Upper lobe of left lung (tissue), 6 donors: ENCODE results near the gene FMNL2. TPM values are rescaled to one million over a fixed set of nuclear protein-coding genes. Genes with fewer than 3 reads are reported as not detected.

Experiments used
- ATAC-seq, 2 donors: fragments of 200-7000 bp; cut with Tn5 transposase; one replicate each; pipeline ENCODE4 v1.9.1; 2022; ENCODE audit warnings: mild to moderate bottlenecking in 2 of 2, moderate library complexity in 2 of 2; ENCODE audit not compliant: low FRiP score in 2 of 2
- DNase-seq, 2 donors: peaks; one replicate each; pipeline ENCODE4 v3.0.0-alpha.2; 2019 to 2020
- H3K27ac ChIP-seq, 4 donors: fragments of 200-600 bp; sonication (generic); one replicate each; pipeline ENCODE4 v1.5.1; 2016 to 2019
- H3K27me3 ChIP-seq, 4 donors: fragments of 200-600 bp; sonication (generic); one replicate each; pipeline ENCODE4 v1.5.1; 2017 to 2019
- H3K36me3 ChIP-seq, 4 donors: fragments of 200-600 bp; sonication (generic); one replicate each; pipeline ENCODE4 v1.5.1; 2016 to 2019
- H3K4me1 ChIP-seq, 4 donors: fragments of 200-600 bp; sonication (generic); one replicate each; pipeline ENCODE4 v1.5.1; 2018 to 2019
- H3K4me3 ChIP-seq, 4 donors: fragments of 200-600 bp; sonication (generic); one replicate each; pipeline ENCODE4 v1.5.1; 2017 to 2019; ENCODE audit warnings: mild to moderate bottlenecking in 2 of 4, moderate library complexity in 1 of 4
- H3K9me3 ChIP-seq, 4 donors: fragments of 200-600 bp; sonication (generic); one replicate each; pipeline ENCODE4 v1.5.1; 2018 to 2019
- CTCF ChIP-seq, 6 experiments: fragments of 450-650 bp in 4 of 6; fragments of 200-600 bp in 2 of 6; sonication (generic) in 2 of 6; IDR thresholded peaks; one replicate each; pipeline ENCODE4 v1.5.1; 2016 to 2019; ENCODE audit warnings: antibody characterized with exemption in 6 of 6
- EP300 ChIP-seq, 4 donors: sonication (generic); formaldehyde crosslinking; IDR thresholded peaks; one replicate each; pipeline ENCODE4 v1.5.1; 2017; ENCODE audit warnings: antibody characterized with exemption in 4 of 4, control low read depth in 2 of 4
- POLR2A ChIP-seq, 4 donors: fragments of 450-650 bp; IDR thresholded peaks; one replicate each; pipeline ENCODE4 v1.5.1; 2016 to 2017; ENCODE audit warnings: antibody characterized with exemption in 4 of 4, mild to moderate bottlenecking in 2 of 4
- POLR2AphosphoS5 ChIP-seq, 2 donors: sonication (generic); formaldehyde crosslinking; IDR thresholded peaks; one replicate each; pipeline ENCODE4 v1.5.1; 2017; ENCODE audit warnings: antibody characterized with exemption in 2 of 2
- WGBS, 2 donors: methylation state at CpG; one replicate each; pipeline ENCODE4 v1.1.5; 2017 to 2018; 5-methylcytosine and 5-hydroxymethylcytosine counted together
- total RNA-seq, 6 donors: library from RNA; depleted of rRNA in 4 of 6; stranded (reverse); fragments of >200 nt in 4 of 6; gene quantifications; one replicate each; pipeline versions ENCODE4 v1.1.0 to v1.2.1, GENCODE V29; 2016 to 2021
- donor health status: DM: no; HTN: no; CAD: no; lungs with moderate emphysema.
- donor health status: DM: no; HTN: yes; CAD: no; lungs with severe emphysema.

Gene FMNL2
- total RNA-seq, result 100 to 1,000 TPM in 1 of 6 donors, 10 to 100 TPM in 5; 49.9 to 160 (median 66.9) TPM

DNA sequence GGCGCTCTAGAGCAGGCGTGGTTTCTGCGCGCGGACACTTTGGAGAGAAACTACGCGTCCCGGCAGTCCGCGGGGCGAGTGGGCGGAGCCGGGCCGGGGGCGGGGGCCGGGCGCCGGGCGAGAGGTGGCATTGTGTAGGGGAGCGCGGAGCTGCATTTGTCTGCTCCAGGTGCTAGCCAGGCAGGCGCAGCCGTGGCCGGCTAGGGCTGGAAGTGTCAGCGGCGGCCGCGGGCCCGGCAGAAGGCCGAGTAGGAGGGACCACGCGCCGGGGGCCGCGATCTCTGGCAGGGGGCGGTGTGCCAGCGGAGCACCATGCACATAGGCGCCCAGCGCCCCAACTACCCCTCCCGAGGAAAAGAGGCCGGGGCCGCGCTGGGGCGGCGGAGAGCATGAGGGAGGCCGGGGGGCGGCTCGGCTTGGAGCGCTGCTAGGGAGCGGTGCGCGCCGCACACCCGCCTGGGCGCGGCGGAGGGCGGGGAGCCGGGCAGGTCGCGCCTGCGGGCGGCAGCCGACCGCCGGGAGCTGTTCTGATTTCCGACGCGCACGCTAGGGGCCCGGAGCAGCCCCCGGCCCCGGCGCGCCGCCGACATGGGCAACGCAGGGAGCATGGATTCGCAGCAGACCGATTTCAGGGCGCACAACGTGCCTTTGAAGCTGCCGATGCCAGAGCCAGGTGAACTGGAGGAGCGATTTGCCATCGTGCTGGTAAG is at the start of gene FMNL2:
FMNL2 (plus strand) TSS at position 159 of the 710 bp plus-strand sequence.
- H3K4me3 ChIP-seq, result peak within 1 kb of the TSS; percentile 59 to 97 (median 84)
- DNase-seq (peak; percentile 89 to 96), ATAC-seq (peak; percentile 90 to 93)
- TF ChIP-seq POLR2AphosphoS5 (IDR thresholded peaks at IDR 0.05) (peak in 1 of 2 donors; percentile 88), CTCF (IDR thresholded peaks at IDR 0.05) (peak in 2 of 6 experiments; percentile 4 to 21), POLR2A (IDR thresholded peaks at IDR 0.05) (peak in 3 of 4 donors; percentile 40 to 89 (median 52)), EP300 (IDR thresholded peaks at IDR 0.05) (no peak)
- H3K36me3 ChIP-seq, result no peaks in the 10 kb centered on the region
- H3K27me3 ChIP-seq, result no peaks in the 10 kb centered on the region
- 0 to 1% methylated on average over 26 to 27 of the region's 85 CpGs for WGBS, 2 donors
- no peaks in the 10 kb centered on the region for H3K9me3 ChIP-seq
- H3K4me1 ChIP-seq, result peaks cover 6 to 35% (median 20%) of the 10 kb centered on the region in 4 donors
- peak within 1 kb of the TSS; percentile 64 to 92 (median 85) for H3K27ac ChIP-seq

- TF ChIP-seq EP300 (IDR thresholded peaks at IDR 0.05) (no peak), POLR2AphosphoS5 (IDR thresholded peaks at IDR 0.05) (no peak), CTCF (IDR thresholded peaks at IDR 0.05) (no peak), POLR2A (IDR thresholded peaks at IDR 0.05) (no peak)
- no peaks in the 10 kb centered on the region for H3K27me3 ChIP-seq
- ATAC-seq (no peak), DNase-seq (no peak)
- no peak overlapping the region for H3K4me3 ChIP-seq
- no peaks in the 10 kb centered on the region for H3K4me1 ChIP-seq
- H3K27ac ChIP-seq, result no peak overlapping the region
- H3K36me3 ChIP-seq, result no peaks in the 10 kb centered on the region
- no peaks in the 10 kb centered on the region for H3K9me3 ChIP-seq
Measured at GRCh38 chr2:152292991-152293390, 42.0 kb upstream of the FMNL2 start.

DNA sequence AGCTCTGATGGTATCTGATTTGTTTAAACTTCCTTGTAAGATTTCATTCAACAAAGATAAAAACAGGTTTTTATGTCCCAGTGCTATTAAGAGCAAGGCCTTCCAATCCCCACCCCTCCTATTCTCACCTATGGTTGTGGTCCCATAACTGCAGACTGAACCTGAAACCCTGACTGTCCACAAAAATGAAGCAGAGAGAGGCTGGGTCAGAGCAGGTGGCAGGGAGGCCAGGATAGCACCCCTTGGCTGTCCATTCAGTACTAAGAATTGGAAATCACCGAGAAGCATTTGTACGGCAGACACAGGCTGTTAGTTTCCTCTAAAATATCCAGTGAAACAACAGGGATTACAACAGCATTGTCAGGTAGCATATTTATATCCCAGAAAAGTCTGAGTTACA is 37.3 kb upstream of the FMNL2 start:
- WGBS, 2 donors, result 93 to 96% methylated on average over 2 of the region's 2 CpGs

DNA sequence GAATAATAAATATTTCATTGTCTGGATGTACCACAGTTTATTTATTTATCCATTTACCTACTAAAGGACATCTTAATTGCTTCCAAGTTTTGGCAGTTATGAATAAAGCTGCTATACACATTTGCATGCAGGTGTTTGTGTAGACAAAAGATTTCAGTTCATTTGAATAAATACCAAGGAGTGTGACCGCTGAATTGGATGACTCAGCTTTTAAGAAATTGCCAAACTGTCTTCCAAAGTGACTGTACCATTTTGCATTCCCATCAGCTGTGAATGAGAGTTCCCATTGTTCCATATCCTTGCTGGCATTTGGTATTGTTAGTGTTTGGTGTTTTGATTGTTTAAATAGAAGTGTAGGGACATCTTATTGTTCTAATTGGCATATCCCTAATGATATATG is 36.2 kb upstream of the FMNL2 start:
- Histone ChIP-seq H3K4me1 (no peaks in the 10 kb centered on the region), H3K27me3 (no peaks in the 10 kb centered on the region), H3K9me3 (no peaks in the 10 kb centered on the region), H3K4me3 (no peak overlapping the region), H3K36me3 (no peaks in the 10 kb centered on the region), H3K27ac (no peak overlapping the region)
- 45 to 62% methylated on average over 1 of the region's 1 CpG for WGBS, 2 donors
- ATAC-seq, result no peak
- TF ChIP-seq CTCF (IDR thresholded peaks at IDR 0.05) (no peak), POLR2A (IDR thresholded peaks at IDR 0.05) (no peak), POLR2AphosphoS5 (IDR thresholded peaks at IDR 0.05) (no peak), EP300 (IDR thresholded peaks at IDR 0.05) (no peak)
- DNase-seq, result no peak

More for the DNA sequence above, 37.3 kb upstream of the FMNL2 start:
- no peak for TF ChIP-seq POLR2AphosphoS5 (IDR thresholded peaks at IDR 0.05)
- TF ChIP-seq POLR2A (IDR thresholded peaks at IDR 0.05), result no peak
- no peak for TF ChIP-seq EP300 (IDR thresholded peaks at IDR 0.05)
- no peak for TF ChIP-seq CTCF (IDR thresholded peaks at IDR 0.05)
- H3K4me3 ChIP-seq, result no peak overlapping the region
- H3K36me3 ChIP-seq, result no peaks in the 10 kb centered on the region
- H3K4me1 ChIP-seq, result no peaks in the 10 kb centered on the region
- no peaks in the 10 kb centered on the region for H3K27me3 ChIP-seq
- ATAC-seq (no peak), DNase-seq (no peak)
- H3K9me3 ChIP-seq, result no peaks in the 10 kb centered on the region
- no peak overlapping the region for H3K27ac ChIP-seq

DNA sequence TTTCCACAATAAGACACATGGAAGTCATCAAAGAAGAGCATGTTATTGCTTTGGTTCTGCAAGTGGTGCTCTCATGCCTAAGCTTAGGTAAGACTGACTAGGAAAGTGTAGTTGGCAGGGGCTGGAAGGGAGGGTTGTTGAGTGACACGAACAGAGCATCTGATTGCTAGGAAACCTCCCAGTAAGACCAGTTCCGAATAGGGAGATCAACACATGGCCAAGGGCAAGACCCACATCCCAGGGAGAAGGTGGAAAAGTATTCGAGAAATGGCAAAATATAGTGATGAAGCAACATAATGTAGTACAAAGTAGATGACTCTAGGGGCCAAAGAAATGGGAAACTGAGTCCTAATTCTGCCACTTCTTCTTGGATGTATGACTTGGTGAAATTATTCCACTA is 33.8 kb upstream of the FMNL2 start:
- Histone ChIP-seq H3K36me3 (no peaks in the 10 kb centered on the region), H3K4me3 (no peak overlapping the region), H3K9me3 (no peaks in the 10 kb centered on the region), H3K27me3 (no peaks in the 10 kb centered on the region), H3K4me1 (no peaks in the 10 kb centered on the region), H3K27ac (no peak overlapping the region)
- DNase-seq, result no peak
- WGBS, 2 donors, result 86 to 93% methylated on average over 3 of the region's 3 CpGs
- TF ChIP-seq POLR2AphosphoS5 (IDR thresholded peaks at IDR 0.05) (no peak), EP300 (IDR thresholded peaks at IDR 0.05) (no peak), POLR2A (IDR thresholded peaks at IDR 0.05) (no peak), CTCF (IDR thresholded peaks at IDR 0.05) (no peak)
- no peak for ATAC-seq
